ENCODE data around the gene ZFTA.

DNA sequence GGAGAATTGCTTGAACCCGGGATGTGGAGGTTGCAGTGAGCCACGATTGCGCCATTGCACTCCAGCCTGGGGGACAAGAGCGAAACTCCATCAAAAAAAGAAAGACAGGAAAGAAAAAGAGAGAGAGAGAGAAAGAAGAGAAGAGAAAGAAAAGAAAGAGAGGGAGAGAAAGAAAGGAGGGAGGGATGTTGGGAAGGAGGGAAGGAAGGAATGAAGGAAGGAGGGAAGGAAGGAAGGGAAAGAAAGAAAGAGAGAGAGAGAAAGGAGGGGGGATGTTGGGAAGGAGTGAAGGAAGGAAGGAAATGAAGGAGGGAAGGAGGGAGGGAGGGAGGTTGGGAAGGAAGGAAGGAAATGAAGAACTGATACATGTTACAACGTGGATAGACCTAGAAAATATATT is 32.3 kb upstream of the ZFTA start:
- TF ChIP-seq, protein P1, sequence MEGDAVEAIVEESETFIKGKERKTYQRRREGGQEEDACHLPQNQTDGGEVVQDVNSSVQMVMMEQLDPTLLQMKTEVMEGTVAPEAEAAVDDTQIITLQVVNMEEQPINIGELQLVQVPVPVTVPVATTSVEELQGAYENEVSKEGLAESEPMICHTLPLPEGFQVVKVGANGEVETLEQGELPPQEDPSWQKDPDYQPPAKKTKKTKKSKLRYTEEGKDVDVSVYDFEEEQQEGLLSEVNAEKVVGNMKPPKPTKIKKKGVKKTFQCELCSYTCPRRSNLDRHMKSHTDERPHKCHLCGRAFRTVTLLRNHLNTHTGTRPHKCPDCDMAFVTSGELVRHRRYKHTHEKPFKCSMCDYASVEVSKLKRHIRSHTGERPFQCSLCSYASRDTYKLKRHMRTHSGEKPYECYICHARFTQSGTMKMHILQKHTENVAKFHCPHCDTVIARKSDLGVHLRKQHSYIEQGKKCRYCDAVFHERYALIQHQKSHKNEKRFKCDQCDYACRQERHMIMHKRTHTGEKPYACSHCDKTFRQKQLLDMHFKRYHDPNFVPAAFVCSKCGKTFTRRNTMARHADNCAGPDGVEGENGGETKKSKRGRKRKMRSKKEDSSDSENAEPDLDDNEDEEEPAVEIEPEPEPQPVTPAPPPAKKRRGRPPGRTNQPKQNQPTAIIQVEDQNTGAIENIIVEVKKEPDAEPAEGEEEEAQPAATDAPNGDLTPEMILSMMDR (IDR thresholded peaks at IDR 0.05; ENCODE audit: low read depth, low read length) = no peak
- TF ChIP-seq POLR2A (IDR thresholded peaks at IDR 0.05; ENCODE audit: extremely low read depth, insufficient read length) = no peak
- TF ChIP-seq, protein P2, sequence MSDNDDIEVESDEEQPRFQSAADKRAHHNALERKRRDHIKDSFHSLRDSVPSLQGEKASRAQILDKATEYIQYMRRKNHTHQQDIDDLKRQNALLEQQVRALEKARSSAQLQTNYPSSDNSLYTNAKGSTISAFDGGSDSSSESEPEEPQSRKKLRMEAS (IDR thresholded peaks at IDR 0.05; ENCODE audit: low read depth, low read length) = no peak

Measured in NB4 (cell line).